ENCODE data around the gene WDR45B. TPM values are rescaled to one million over a fixed set of nuclear protein-coding genes. Genes with fewer than 3 reads are reported as not detected.
A peak's percentile ranks its signal among the peaks of the same experiment; 100 is the strongest.

WDR45B gene
- total RNA-seq, 1 experiment from 2014 or later = 110 TPM

DNA sequence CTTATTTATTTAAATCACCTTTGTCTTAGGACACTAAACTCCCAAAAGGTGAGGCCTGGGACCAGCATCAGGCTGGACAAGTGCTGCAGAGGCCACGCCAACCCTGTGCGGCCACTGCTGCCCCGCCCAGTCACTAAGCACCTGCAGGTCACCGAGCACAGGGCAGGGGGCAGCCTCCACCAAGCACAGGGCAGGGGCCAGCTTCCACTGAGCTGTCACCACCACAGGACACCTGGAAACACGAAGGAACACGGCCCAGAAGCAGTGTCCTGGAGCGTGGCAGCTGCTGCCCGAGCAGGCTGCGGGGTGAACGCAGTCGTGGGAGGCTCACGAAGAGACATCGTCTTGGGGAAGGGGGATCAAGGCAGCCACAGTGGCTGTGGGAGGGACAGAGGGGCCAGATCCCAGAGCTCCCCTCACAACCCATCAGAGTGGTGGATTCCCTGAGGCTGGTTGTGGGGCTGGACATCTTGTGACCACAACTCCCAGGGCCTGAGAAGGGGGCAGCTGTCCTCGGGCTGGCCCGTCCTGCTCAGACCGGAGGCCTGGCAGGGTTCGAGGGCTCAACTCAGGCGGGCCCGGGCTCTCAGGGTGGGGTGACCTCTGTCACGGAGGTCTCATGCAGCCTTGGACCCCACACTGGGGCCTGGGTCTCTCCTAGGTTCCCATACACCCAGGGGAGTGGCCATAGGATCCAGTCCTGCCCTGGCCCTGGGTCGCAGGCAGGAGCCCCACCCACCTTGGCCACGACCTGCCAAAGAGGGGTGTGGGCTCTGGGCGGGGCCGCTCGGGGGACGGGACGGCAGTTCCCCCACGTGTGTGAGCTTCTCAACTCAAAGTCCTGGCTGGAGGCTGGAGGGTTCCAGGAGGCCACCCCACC lies 31.6 kb upstream of the WDR45B start:
- H3K79me1 ChIP-seq (ENCODE audit: insufficient read depth, low read depth, low read length, poor library complexity, severe bottlenecking) = no peaks in the 10 kb centered on the region
- H2AFZ ChIP-seq (ENCODE audit: low read length) = no peak overlapping the region
- H4K20me1 ChIP-seq (ENCODE audit: control insufficient read depth, insufficient read depth, insufficient read length) = no peaks in the 10 kb centered on the region
- no peak overlapping the region for H3K4me2 ChIP-seq (ENCODE audit: insufficient read depth, insufficient read length, low read length)
- no peak overlapping the region for H3T11ph ChIP-seq (ENCODE audit: low read length)
- Mint-ChIP-seq H3K4me1 (no peaks in the 10 kb centered on the region), H3K27ac (no peak overlapping the region), H3K36me3 (ENCODE audit: insufficient read depth in 1 of 3, low read depth in 3 of 3) (peaks cover 0 to 3% (median 0%) of the 10 kb centered on the region in 3 experiments; a peak in 2 of 7 replicates), H3K27me3 (ENCODE audit: low read depth) (no peaks in the 10 kb centered on the region; the same call in none of the 2 replicates), H3K4me3 (no peak overlapping the region), H3K9me3 (peaks cover 10 to 12% of the 10 kb centered on the region in 2 experiments)
- no peak overlapping the region for H2BK20ac ChIP-seq (ENCODE audit: low read depth, low read length, poor library complexity, severe bottlenecking)
- no CpG with 5 or more reads among the region's 28 CpGs for WGBS (ENCODE audit: extremely low coverage, insufficient read length, low lambda C conversion rate)
- H3K23me2 ChIP-seq (ENCODE audit: insufficient read length, low read depth, low read length, poor library complexity, severe bottlenecking) = no peaks in the 10 kb centered on the region
- no peak overlapping the region for H2BK5ac ChIP-seq (ENCODE audit: insufficient read length, low read length)
- no peak overlapping the region for H2BK12ac ChIP-seq (ENCODE audit: insufficient read length, low read depth, low read length)
- no peak overlapping the region for H2BK15ac ChIP-seq (ENCODE audit: low read depth, low read length)
- H3K9me3 ChIP-seq (ENCODE audit: control insufficient read depth, low read depth, low read length) = no peaks in the 10 kb centered on the region
- TF ChIP-seq CTCF (conservative IDR thresholded peaks at IDR 0.05) = peak; percentile 55
- no peaks in the 10 kb centered on the region; the same call in 1 of the 2 replicates for H3K79me2 ChIP-seq (ENCODE audit: insufficient read depth, low read length)
- no peak overlapping the region for H3K27ac ChIP-seq (ENCODE audit: insufficient read length, low read depth, low read length)
- H3K18ac ChIP-seq (ENCODE audit: insufficient read length, low read depth, low read length) = no peak overlapping the region
- H4K91ac ChIP-seq (ENCODE audit: insufficient read length, low read depth, low read length) = no peak overlapping the region
- no peak overlapping the region for H2AK5ac ChIP-seq (ENCODE audit: insufficient read length, low read length)
- peak; percentile 74 for DNase-seq
- H4K5ac ChIP-seq (ENCODE audit: insufficient read length, low read depth, low read length) = no peak overlapping the region
- no peak overlapping the region for H2BK120ac ChIP-seq (ENCODE audit: low read depth, low read length, poor library complexity, severe bottlenecking)
- H3K4ac ChIP-seq (ENCODE audit: low read depth, low read length) = no peak overlapping the region
- H3K14ac ChIP-seq (ENCODE audit: insufficient read depth, low read length) = no peak overlapping the region; the same call in 1 of the 2 replicates
- H3K56ac ChIP-seq (ENCODE audit: insufficient read length, low read depth, low read length) = no peak overlapping the region
- H3K9ac ChIP-seq (ENCODE audit: extremely low read depth, insufficient read length, low read length) = no peak overlapping the region
- H3K4me1 ChIP-seq (ENCODE audit: insufficient read depth, low read length) = no peaks in the 10 kb centered on the region
- no peak overlapping the region for H4K8ac ChIP-seq (replicated peaks; ENCODE audit: insufficient read length, low read depth, low read length)
- H3K27me3 ChIP-seq (ENCODE audit: insufficient read depth, low read length) = no peaks in the 10 kb centered on the region
- no peak overlapping the region for H3K23ac ChIP-seq (ENCODE audit: insufficient read length, low read depth, low read length)
